ENCODE measurements around the gene GUCA2A. TPM values are rescaled to one million over a fixed set of nuclear protein-coding genes. Genes with fewer than 3 reads are reported as not detected.

The GUCA2A gene
- total and polyA plus RNA-seq, 2 of the 13 experiments (the other 11 are each of a cell fraction or from before 2014, with no cell fraction given) = not detected

DNA sequence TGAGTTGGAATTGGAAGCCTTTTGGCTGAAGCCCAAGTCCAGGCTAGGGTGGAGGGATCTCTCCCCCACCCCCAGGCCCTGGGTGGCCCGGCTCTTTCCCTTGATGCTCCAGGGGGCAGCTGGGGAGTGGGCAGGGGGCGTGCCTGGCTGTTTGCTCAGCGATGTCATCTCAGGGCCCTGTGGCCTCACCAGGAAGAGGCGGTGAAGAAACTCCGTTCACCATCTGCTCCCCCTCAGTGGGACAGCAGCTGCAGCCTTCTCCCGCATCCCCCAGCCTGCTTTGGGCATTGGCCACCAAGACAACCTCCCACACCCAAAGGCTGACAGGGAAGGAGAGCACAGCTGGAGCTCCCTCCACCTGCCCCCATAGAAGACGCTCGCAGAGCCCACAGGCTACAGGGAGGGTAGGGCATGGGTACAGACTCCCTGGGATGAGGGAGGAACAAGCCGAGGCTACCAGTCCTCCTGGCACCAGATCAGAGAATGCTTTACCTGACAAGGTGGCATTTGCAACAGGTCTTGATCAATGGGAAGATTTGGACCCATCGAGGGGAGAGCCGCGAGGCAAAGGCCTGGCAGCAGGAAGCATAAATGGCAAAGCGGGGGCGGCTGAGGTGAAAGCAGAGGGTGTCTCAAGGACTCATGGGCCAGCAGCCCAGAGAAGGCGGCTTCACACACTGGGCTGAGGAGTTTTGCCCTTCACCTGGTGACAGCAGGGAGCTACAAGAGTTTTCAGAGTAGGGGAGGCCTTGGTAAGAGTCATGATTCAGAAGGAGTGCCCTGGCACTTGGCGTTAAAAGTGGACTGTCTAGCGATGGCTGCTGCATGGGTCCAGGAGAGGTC lies 6.5 kb upstream of the GUCA2A start (continued):
- TF ChIP-seq, protein P1, sequence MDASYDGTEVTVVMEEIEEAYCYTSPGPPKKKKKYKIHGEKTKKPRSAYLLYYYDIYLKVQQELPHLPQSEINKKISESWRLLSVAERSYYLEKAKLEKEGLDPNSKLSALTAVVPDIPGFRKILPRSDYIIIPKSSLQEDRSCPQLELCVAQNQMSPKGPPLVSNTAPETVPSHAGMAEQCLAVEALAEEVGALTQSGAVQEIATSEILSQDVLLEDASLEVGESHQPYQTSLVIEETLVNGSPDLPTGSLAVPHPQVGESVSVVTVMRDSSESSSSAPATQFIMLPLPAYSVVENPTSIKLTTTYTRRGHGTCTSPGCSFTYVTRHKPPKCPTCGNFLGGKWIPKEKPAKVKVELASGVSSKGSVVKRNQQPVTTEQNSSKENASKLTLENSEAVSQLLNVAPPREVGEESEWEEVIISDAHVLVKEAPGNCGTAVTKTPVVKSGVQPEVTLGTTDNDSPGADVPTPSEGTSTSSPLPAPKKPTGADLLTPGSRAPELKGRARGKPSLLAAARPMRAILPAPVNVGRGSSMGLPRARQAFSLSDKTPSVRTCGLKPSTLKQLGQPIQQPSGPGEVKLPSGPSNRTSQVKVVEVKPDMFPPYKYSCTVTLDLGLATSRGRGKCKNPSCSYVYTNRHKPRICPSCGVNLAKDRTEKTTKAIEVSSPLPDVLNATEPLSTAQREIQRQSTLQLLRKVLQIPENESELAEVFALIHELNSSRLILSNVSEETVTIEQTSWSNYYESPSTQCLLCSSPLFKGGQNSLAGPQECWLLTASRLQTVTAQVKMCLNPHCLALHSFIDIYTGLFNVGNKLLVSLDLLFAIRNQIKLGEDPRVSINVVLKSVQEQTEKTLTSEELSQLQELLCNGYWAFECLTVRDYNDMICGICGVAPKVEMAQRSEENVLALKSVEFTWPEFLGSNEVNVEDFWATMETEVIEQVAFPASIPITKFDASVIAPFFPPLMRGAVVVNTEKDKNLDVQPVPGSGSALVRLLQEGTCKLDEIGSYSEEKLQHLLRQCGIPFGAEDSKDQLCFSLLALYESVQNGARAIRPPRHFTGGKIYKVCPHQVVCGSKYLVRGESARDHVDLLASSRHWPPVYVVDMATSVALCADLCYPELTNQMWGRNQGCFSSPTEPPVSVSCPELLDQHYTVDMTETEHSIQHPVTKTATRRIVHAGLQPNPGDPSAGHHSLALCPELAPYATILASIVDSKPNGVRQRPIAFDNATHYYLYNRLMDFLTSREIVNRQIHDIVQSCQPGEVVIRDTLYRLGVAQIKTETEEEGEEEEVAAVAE (CRISPR knock-in tag; IDR thresholded peaks at IDR 0.05; ENCODE audit: borderline replicate concordance) = no peak
- no peak for TF ChIP-seq ZFP37 (CRISPR knock-in tag; IDR thresholded peaks at IDR 0.05; ENCODE audit: borderline replicate concordance)

GRCh38 chr1:42168763-42169162 lies 4.2 kb upstream of the GUCA2A start:
- H3K4me2 ChIP-seq (ENCODE audit: low read depth, low read length) = no peak overlapping the region
- intact Hi-C loops (cut with micrococcal nuclease; ENCODE audit: unreplicated experiment) (no loop called here), in situ Hi-C loops (cut with HindIII; ENCODE audit: extremely low pct_ligation_motif_present, low pct_unique_long_range_greater_than_20kb) (no loop called here)
- H4K20me1 ChIP-seq (ENCODE audit: insufficient read depth, low read length) = no peaks in the 10 kb centered on the region
- 80% methylated on average over 2 of the region's 3 CpGs for WGBS (ENCODE audit: low lambda C conversion rate)
- no peak overlapping the region for H2AFZ ChIP-seq (ENCODE audit: low read length)
- ChIA-PET POLR2A (no interaction called here), CTCF (ENCODE audit: low intra/inter-chr PET ratio, low total read pairs) (no interaction called here)
- H3K36me3 ChIP-seq (replicated peaks in 1 of 2; ENCODE audit: control insufficient read depth in 1 of 2, insufficient read depth in 2 of 2, low read length in 2 of 2) = no peaks in the 10 kb centered on the region
- FAIRE-seq = no peak
- no peak overlapping the region for H3K4me3 ChIP-seq (replicated peaks in 1 of 3; ENCODE audit: insufficient read depth in 1 of 3, low read depth in 2 of 3, low read length in 3 of 3)
- H3K27me3 ChIP-seq (ENCODE audit: control insufficient read depth in 1 of 2, insufficient read depth in 2 of 2, low read length in 2 of 2) = peaks cover 0 to 12% of the 10 kb centered on the region in 2 experiments; a peak in 2 of 5 replicates
- no peak for ATAC-seq
- no peaks in the 10 kb centered on the region for H3K79me2 ChIP-seq (ENCODE audit: insufficient read depth, low read length)
- no peak overlapping the region for H3K27ac ChIP-seq (ENCODE audit: extremely low read length, insufficient read depth, low read length)
- H3K9me3 ChIP-seq (ENCODE audit: low read length) = no peaks in the 10 kb centered on the region
- no TSS peak for BruUV-seq (replicated peaks)
- no peak for DNase-seq (ENCODE audit: low spot score)
- H3K4me1 ChIP-seq (ENCODE audit: insufficient read depth, low read length) = peaks cover 42% of the 10 kb centered on the region
- H3K9ac ChIP-seq (ENCODE audit: insufficient read depth, low read depth, low read length) = no peak overlapping the region
- TF ChIP-seq HDAC1 (CRISPR knock-in tag; IDR thresholded peaks at IDR 0.05) (no peak), ZNF572 (CRISPR knock-in tag; IDR thresholded peaks at IDR 0.05) (no peak), ZKSCAN5 (CRISPR knock-in tag; IDR thresholded peaks at IDR 0.05) (no peak), ZNF556 (CRISPR knock-in tag; IDR thresholded peaks at IDR 0.05; ENCODE audit: borderline replicate concordance) (no peak), TRIM24 (CRISPR knock-in tag; IDR thresholded peaks at IDR 0.05) (no peak), ZNF20 (CRISPR knock-in tag; IDR thresholded peaks at IDR 0.05) (no peak), NONO (IDR thresholded peaks at IDR 0.05) (no peak), NONO (CRISPR knock-in tag; conservative IDR thresholded peaks at IDR 0.05) (no peak), JUND (CRISPR knock-in tag; IDR thresholded peaks at IDR 0.05) (no peak), ZNF512B (CRISPR knock-in tag; IDR thresholded peaks at IDR 0.05; ENCODE audit: borderline replicate concordance) (no peak), HMG20B (CRISPR knock-in tag; conservative IDR thresholded peaks at IDR 0.05) (no peak)
- TF ChIP-seq, protein P2, sequence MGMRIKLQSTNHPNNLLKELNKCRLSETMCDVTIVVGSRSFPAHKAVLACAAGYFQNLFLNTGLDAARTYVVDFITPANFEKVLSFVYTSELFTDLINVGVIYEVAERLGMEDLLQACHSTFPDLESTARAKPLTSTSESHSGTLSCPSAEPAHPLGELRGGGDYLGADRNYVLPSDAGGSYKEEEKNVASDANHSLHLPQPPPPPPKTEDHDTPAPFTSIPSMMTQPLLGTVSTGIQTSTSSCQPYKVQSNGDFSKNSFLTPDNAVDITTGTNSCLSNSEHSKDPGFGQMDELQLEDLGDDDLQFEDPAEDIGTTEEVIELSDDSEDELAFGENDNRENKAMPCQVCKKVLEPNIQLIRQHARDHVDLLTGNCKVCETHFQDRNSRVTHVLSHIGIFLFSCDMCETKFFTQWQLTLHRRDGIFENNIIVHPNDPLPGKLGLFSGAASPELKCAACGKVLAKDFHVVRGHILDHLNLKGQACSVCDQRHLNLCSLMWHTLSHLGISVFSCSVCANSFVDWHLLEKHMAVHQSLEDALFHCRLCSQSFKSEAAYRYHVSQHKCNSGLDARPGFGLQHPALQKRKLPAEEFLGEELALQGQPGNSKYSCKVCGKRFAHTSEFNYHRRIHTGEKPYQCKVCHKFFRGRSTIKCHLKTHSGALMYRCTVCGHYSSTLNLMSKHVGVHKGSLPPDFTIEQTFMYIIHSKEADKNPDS (CRISPR knock-in tag; IDR thresholded peaks at IDR 0.05) = no peak

Data from HepG2 (cell line).